HepG2 (cell line): ENCODE data around the gene GAS1.

Source experiments
- CCAR2 ChIP-seq: fragments of 200-400 bp; formaldehyde crosslinking; optimal IDR thresholded peaks from 2 replicates; pipeline ENCODE3; 2018; ENCODE audit warnings: low read depth, mild to moderate bottlenecking, low read length, moderate library complexity
- CEBPG ChIP-seq: IDR thresholded peaks from 2 replicates; pipeline ENCODE4 v1.6.1; 2016
- CHD2 ChIP-seq: IDR thresholded peaks from 2 replicates; pipeline ENCODE4 v1.6.1; 2011; ENCODE audit warnings: low read depth, low read length, improper control_type of control experiment
- EP300 ChIP-seq, 3 experiments: sonication (generic) in 1 of 3; formaldehyde crosslinking in 1 of 3; IDR thresholded peaks; 2 replicates each; pipeline versions ENCODE4 v1.5.1 to v1.6.1; 2011 to 2020; ENCODE audit warnings: low read depth in 2 of 3, low read length in 2 of 3, borderline replicate concordance in 1 of 3, improper control_type of control experiment in 1 of 3, mild to moderate bottlenecking in 1 of 3, missing genetic modification reagents in 1 of 3, moderate library complexity in 1 of 3
- GATAD2A ChIP-seq: IDR thresholded peaks from 2 replicates; pipeline ENCODE4 v1.6.1; 2016
- MAX ChIP-seq: IDR thresholded peaks from 2 replicates; pipeline ENCODE4 v1.6.1; 2012; ENCODE audit warnings: inconsistent platforms
- MXD4 ChIP-seq: IDR thresholded peaks from 2 replicates; pipeline ENCODE4 v1.6.1; 2016; ENCODE audit warnings: mild to moderate bottlenecking, missing biosample characterization, missing genetic modification reagents
- POLR2A ChIP-seq, 2 experiments: IDR thresholded peaks; 2 replicates each; pipeline ENCODE4 v1.6.1; 2011; ENCODE audit warnings: low read depth in 2 of 2, low read length in 2 of 2, mild to moderate bottlenecking in 1 of 2, moderate library complexity in 1 of 2; ENCODE audit not compliant: insufficient read depth in 1 of 2
- SUZ12 ChIP-seq: fragments of 150-350 bp; IDR thresholded peaks from 2 replicates; pipeline ENCODE4 v1.6.1; 2014; ENCODE audit warnings: low read depth, low read length
- THRA ChIP-seq: sonication (generic); formaldehyde crosslinking; IDR thresholded peaks from 2 replicates; pipeline ENCODE4 v1.4.0; 2020; ENCODE audit warnings: missing genetic modification reagents, borderline replicate concordance
- ZBTB4 ChIP-seq: sonication (generic); formaldehyde crosslinking; IDR thresholded peaks from 2 replicates; pipeline ENCODE4 v1.4.0; 2020; ENCODE audit warnings: missing genetic modification reagents, mild to moderate bottlenecking, borderline replicate concordance
- ZNF253 ChIP-seq: sonication (generic); formaldehyde crosslinking; IDR thresholded peaks from 2 replicates; pipeline ENCODE4 v1.8.0; 2022; ENCODE audit warnings: mild to moderate bottlenecking, missing genetic modification reagents, borderline replicate concordance

GRCh38 chr9:86983249-86983619, 35.9 kb upstream of the GAS1 start:
- TF ChIP-seq THRA (CRISPR knock-in tag) (no peak), POLR2A (IDR thresholded peaks at IDR 0.05; ENCODE audit: insufficient read depth in 1 of 2, low read depth in 2 of 2, low read length in 2 of 2) (no peak), CCAR2 (no peak), MXD4 (CRISPR knock-in tag) (no peak), CHD2 (no peak), ZBTB4 (CRISPR knock-in tag) (no peak), MAX (no peak), GATAD2A (no peak), SUZ12 (no peak), CEBPG (CRISPR knock-in tag) (no peak), EP300 (IDR thresholded peaks at IDR 0.05; ENCODE audit: low read depth in 2 of 2, low read length in 2 of 2) (no peak), EP300 (CRISPR knock-in tag; IDR thresholded peaks at IDR 0.05; ENCODE audit: borderline replicate concordance) (no peak), ZNF253 (CRISPR knock-in tag) (no peak)
